ENCODE measurements around the gene CD164L2.
"Not testable (repeated sequence)": the region's sequence is repeated elsewhere in the genome, so short reads cannot be mapped to it uniquely, and the experiment has no call there.

The CD164L2 gene

GRCh38 chr1:27384797-27385196 is 1.7 kb upstream of the CD164L2 start:
- not testable (repeated sequence) for DNase-seq (ENCODE audit: low spot score)

- no peak for DNase-seq (ENCODE audit: low spot score)
Measured at GRCh38 chr1:27383661-27384060, 528 bp upstream of the CD164L2 start.

- no peak for DNase-seq (ENCODE audit: low spot score)
Measured at GRCh38 chr1:27381969-27382762, 967 bp downstream of the CD164L2 start.

GRCh38 chr1:27380766-27381733 is 2.1 kb downstream of the CD164L2 start:
- DNase-seq (ENCODE audit: low spot score) = no peak

- no peak for DNase-seq (ENCODE audit: low spot score)
Measured at GRCh38 chr1:27380224-27380623, 2.9 kb downstream of the CD164L2 start.

- DNase-seq (ENCODE audit: low spot score) = no peak
Measured at GRCh38 chr1:27379564-27380122, 3.5 kb downstream of the CD164L2 start.

- no peak for DNase-seq (ENCODE audit: low spot score)
Measured at GRCh38 chr1:27377760-27378495, 5.2 kb downstream of the CD164L2 start.

GRCh38 chr1:27374362-27375086 is 8.6 kb downstream of the CD164L2 start, which contains the start of gene FCN3:
Gene FCN3 (minus strand): TSS chr1:27374824. CDS start chr1:27374818, 6 bp downstream.
- no peak for DNase-seq (ENCODE audit: low spot score)

GRCh38 chr1:27372808-27373690 is 10.1 kb downstream of the CD164L2 start:
- no peak for DNase-seq (ENCODE audit: low spot score)

- no peak for DNase-seq (ENCODE audit: low spot score)
Measured at GRCh38 chr1:27372022-27372807, 10.9 kb downstream of the CD164L2 start.

- no peak for DNase-seq (ENCODE audit: low spot score)
Measured at GRCh38 chr1:27368869-27369582, 14.1 kb downstream of the CD164L2 start.

- no peak for DNase-seq (ENCODE audit: low spot score)
Measured at GRCh38 chr1:27367160-27367650, 15.9 kb downstream of the CD164L2 start.

GRCh38 chr1:27366411-27367159 is 16.5 kb downstream of the CD164L2 start, which contains the start of gene MAP3K6:
Gene MAP3K6 (minus strand): TSS chr1:27366961. CDS start chr1:27366597, 364 bp downstream.
- peak; percentile 42 for DNase-seq (ENCODE audit: low spot score)

GRCh38 chr1:27366113-27366410 is 17.1 kb downstream of the CD164L2 start:
- DNase-seq (ENCODE audit: low spot score) = peak; percentile 24

GRCh38 chr1:27365372-27366112 is 17.6 kb downstream of the CD164L2 start:
- peak; percentile 80 for DNase-seq (ENCODE audit: low spot score)

GRCh38 chr1:27364696-27365371 is 18.3 kb downstream of the CD164L2 start:
- DNase-seq (ENCODE audit: low spot score) = no peak

Measured in globus pallidus (tissue), 1 donor.